H1 (cell line): ENCODE results near the gene HIBCH. TPM values are rescaled to one million over a fixed set of nuclear protein-coding genes. Genes with fewer than 3 reads are reported as not detected.

ENCODE experiments used
- ATF2 ChIP-seq: IDR thresholded peaks from 2 replicates; pipeline ENCODE4 v1.6.1; 2012; ENCODE audit warnings: low read length, inconsistent platforms
- BACH1 ChIP-seq: IDR thresholded peaks from 2 replicates; pipeline ENCODE4 v1.6.1; 2012; ENCODE audit warnings: low read length, improper control_type of control experiment
- CBX5 ChIP-seq: fragments of 300-800, 300-1000 bp; sonication (generic); IDR thresholded peaks from 2 replicates; pipeline ENCODE4 v1.7.1; 2016; ENCODE audit warnings: antibody characterized with exemption, low read length, low read depth
- CBX8 ChIP-seq: fragments of 300-800, 300-1000 bp; sonication (generic); IDR thresholded peaks from 2 replicates; pipeline ENCODE4 v1.7.1; 2016; ENCODE audit warnings: low read depth, low read length, borderline replicate concordance
- CHD2 ChIP-seq: IDR thresholded peaks from 2 replicates; pipeline ENCODE4 v1.6.1; 2012; ENCODE audit warnings: low read length, improper control_type of control experiment
- CHD7 ChIP-seq: fragments of 300-600 bp; sonication (generic); IDR thresholded peaks from 2 replicates; pipeline ENCODE4 v1.7.1; 2012; ENCODE audit warnings: low read length, moderate library complexity, mild to moderate bottlenecking, inconsistent platforms; ENCODE audit not compliant: insufficient replicate concordance
- JUN ChIP-seq: IDR thresholded peaks from 2 replicates; pipeline ENCODE4 v1.6.1; 2011; ENCODE audit warnings: low read depth, mild to moderate bottlenecking, improper control_type of control experiment, low read length
- KDM4A ChIP-seq: IDR thresholded peaks from one replicate; pipeline ENCODE4 v1.7.1; 2012; ENCODE audit warnings: low read depth, mild to moderate bottlenecking, moderate library complexity, low read length, inconsistent platforms; ENCODE audit not compliant: severe bottlenecking
- SIN3A ChIP-seq, 2 experiments: IDR thresholded peaks in 1 of 2; conservative IDR thresholded peaks in 1 of 2; 2 replicates each; pipeline ENCODE4 v1.6.1; 2011 to 2012; ENCODE audit warnings: low read length in 2 of 2, improper control_type of control experiment in 1 of 2, low read depth in 1 of 2, mild to moderate bottlenecking in 1 of 2
- SRF ChIP-seq: IDR thresholded peaks from 2 replicates; pipeline ENCODE4 v1.6.1; 2011; ENCODE audit warnings: mild to moderate bottlenecking, low read depth, low read length, moderate library complexity
- TBP ChIP-seq: IDR thresholded peaks from 2 replicates; pipeline ENCODE4 v1.6.1; 2011; ENCODE audit warnings: low read depth, low read length, improper control_type of control experiment
- polyA plus RNA-seq, 7 experiments: library from polyadenylated mRNA; depleted of rRNA in 3 of 7; stranded (reverse) in 5 of 7; unstranded in 2 of 7; fragments of >200 nt in 5 of 7; fragments of 200-250 nt in 2 of 7; gene quantifications; 1 replicate in 5 of 7; 2 replicates in 1 of 7; 4 replicates in 1 of 7; pipeline versions ENCODE4 v1.2.1 to v1.2.3, GENCODE V29; 2011 to 2013; ENCODE audit warnings: missing spikeins in 2 of 7, mixed read lengths in 2 of 7
- total RNA-seq: library from RNA; stranded (reverse); fragmentation: NEBNext Ultra II Directional; extraction: Animal tissue kit (Norgen Biotek cat#: 25700); gene quantifications from 2 replicates; pipeline ENCODE4 v1.2.1, GENCODE V29; 2021

HIBCH gene
- total and polyA plus RNA-seq, 2 of the 8 experiments (the other 6 are each of a cell fraction or from before 2014, with no cell fraction given): 7.5 to 31.8 TPM

- TF ChIP-seq CHD7 (no peak), ATF2 (no peak), KDM4A (no peak), SIN3A (conservative IDR thresholded peaks at IDR 0.05 in 1 of 2, IDR thresholded peaks at IDR 0.05 in 1 of 2; ENCODE audit: low read depth in 1 of 2, low read length in 2 of 2) (no peak), CHD2 (no peak), TBP (no peak), BACH1 (no peak), CBX8 (no peak), SRF (no peak), CBX5 (no peak), JUN (no peak)
Observed at GRCh38 chr2:190338453-190338852, 18.8 kb upstream of the HIBCH start (continued).
